HCT116 (cell line): ENCODE measurements around the gene SGK1. TPM values are rescaled to one million over a fixed set of nuclear protein-coding genes. Genes with fewer than 3 reads are reported as not detected.

ENCODE experiments used
- ATAC-seq: fragments of 200-7000 bp; cut with Tn5 transposase; 2 replicates; pipeline ENCODE4 v1.9.1; 2020; ENCODE audit warnings: mild to moderate bottlenecking, moderate library complexity
- BruUV-seq: library from RNA; stranded (reverse); fragments of 400-500 nt; replicated peaks from 2 replicates; lab custom pipeline; 2021; lab: Mats Ljungman, UMichigan
- CTCF ChIA-PET: fragments of 300-600 bp; sonication (Branson Sonifier 250); formaldehyde crosslinking; loops from one replicate; lab custom pipeline; 2021; ENCODE audit warnings: antibody characterized with exemption; lab: Charles Lee
- POLR2A ChIA-PET: fragments of 300-600, 350-600 bp; sonication (Branson Sonifier 250); formaldehyde crosslinking; loops from one replicate; lab custom pipeline; 2021; ENCODE audit warnings: antibody characterized with exemption; lab: Charles Lee
- RAD21 ChIA-PET, 2 experiments: fragments of 300-600 bp; sonication (Branson Sonifier 250); formaldehyde crosslinking; loops; one replicate each; lab custom pipeline; 2023; ENCODE audit warnings: low total read pairs in 2 of 2; ENCODE audit not compliant: uncharacterized antibody in 2 of 2, unreplicated experiment in 2 of 2, low non-redundant PET in 1 of 2; lab: Charles Lee
- DNase-seq: peaks from one replicate; pipeline ENCODE4 v3.0.0-alpha.2; 2010; ENCODE audit warnings: low read depth, low spot score
- H2AFZ ChIP-seq: fragments of 200-600 bp; shearing (Covaris generic), sonication (generic); 2 replicates; pipeline ENCODE4 v1.6.1; 2017; ENCODE audit warnings: low read depth, mixed run types, mixed read lengths, antibody characterized with exemption, low read length; ENCODE audit not compliant: poor library complexity, severe bottlenecking
- H3K27ac ChIP-seq: 2 replicates; pipeline ENCODE4 v1.5.1; 2012; ENCODE audit warnings: low read depth, low read length
- H3K27me3 ChIP-seq: fragments of 200-600 bp; sonication (generic); 2 replicates; pipeline ENCODE4 v1.6.1; 2016; ENCODE audit warnings: mixed run types, low read length, mixed read lengths; ENCODE audit not compliant: insufficient read depth
- H3K36me3 ChIP-seq, 2 experiments: fragments of 200-500 bp in 1 of 2; fragments of 200-600 bp in 1 of 2; sonication (Bioruptor generic) in 1 of 2; sonication (generic) in 1 of 2; 2 replicates each; pipeline versions ENCODE4 v1.5.1 to v1.6.1; 2014 to 2016; ENCODE audit warnings: low read length in 2 of 2, inconsistent platforms in 1 of 2, mixed read lengths in 1 of 2, mixed run types in 1 of 2; ENCODE audit not compliant: insufficient read depth in 2 of 2, control insufficient read depth in 1 of 2
- H3K4me1 ChIP-seq, 2 experiments: fragments of 200-600 bp in 1 of 2; sonication (generic) in 1 of 2; 2 replicates each; pipeline versions ENCODE4 v1.5.1 to v1.6.1; 2012 to 2017; ENCODE audit warnings: low read length in 2 of 2, inconsistent platforms in 1 of 2, mild to moderate bottlenecking in 1 of 2, mixed read lengths in 1 of 2, mixed run types in 1 of 2, moderate library complexity in 1 of 2; ENCODE audit not compliant: insufficient read depth in 2 of 2, control insufficient read depth in 1 of 2
- H3K4me2 ChIP-seq: fragments of 200-600 bp; sonication (generic); 2 replicates; pipeline ENCODE4 v1.6.1; 2017; ENCODE audit warnings: mixed run types, low read length, mixed read lengths
- H3K4me3 ChIP-seq, 2 experiments: fragments of 200-600 bp in 1 of 2; sonication (generic) in 1 of 2; replicated peaks in 1 of 2; 2 replicates each; pipeline ENCODE4 v1.5.1; 2011 to 2016; ENCODE audit warnings: low read length in 2 of 2, control low read depth in 1 of 2, low read depth in 1 of 2, mild to moderate bottlenecking in 1 of 2, mixed read lengths in 1 of 2, mixed run types in 1 of 2
- H3K79me2 ChIP-seq: fragments of 200-600 bp; sonication (generic); 2 replicates; pipeline ENCODE4 v1.6.1; 2017; ENCODE audit warnings: mild to moderate bottlenecking, mixed run types, low read length, moderate library complexity, mixed read lengths; ENCODE audit not compliant: insufficient read depth
- H3K9ac ChIP-seq: fragments of 200-600 bp; sonication (generic); 2 replicates; pipeline ENCODE4 v1.6.1; 2016; ENCODE audit warnings: low read length, mixed read lengths
- H3K9me2 ChIP-seq: fragments of 200-600 bp; sonication (generic), shearing (Covaris generic); 2 replicates; pipeline ENCODE4 v1.6.1; 2017; ENCODE audit warnings: mixed run types, mild to moderate bottlenecking, moderate library complexity; ENCODE audit not compliant: insufficient read depth
- H3K9me3 ChIP-seq, 2 experiments: fragments of 200-500 bp in 1 of 2; fragments of 200-600 bp in 1 of 2; sonication (Bioruptor generic) in 1 of 2; sonication (generic) in 1 of 2; 2 replicates each; pipeline ENCODE4 v1.6.1; 2014 to 2017; ENCODE audit warnings: low read length in 2 of 2, mixed read lengths in 2 of 2, inconsistent platforms in 1 of 2, low read depth in 1 of 2, mild to moderate bottlenecking in 1 of 2, mixed run types in 1 of 2, moderate library complexity in 1 of 2; ENCODE audit not compliant: control insufficient read depth in 1 of 2, insufficient read depth in 1 of 2
- H4K20me1 ChIP-seq: fragments of 200-600 bp; sonication (generic), shearing (Covaris generic); 2 replicates; pipeline ENCODE4 v1.6.1; 2017; ENCODE audit warnings: mixed run types, mild to moderate bottlenecking, moderate library complexity; ENCODE audit not compliant: insufficient read depth
- CEBPB ChIP-seq: IDR thresholded peaks from 2 replicates; pipeline ENCODE4 v1.6.1; 2012; ENCODE audit warnings: low read depth
- CTCF ChIP-seq, 3 experiments: fragments of 200-600 bp in 1 of 3; sonication (generic) in 1 of 3; IDR thresholded peaks in 2 of 3; conservative IDR thresholded peaks in 1 of 3; 2 replicates each; pipeline ENCODE4 v1.5.1; 2012 to 2017; ENCODE audit warnings: low read depth in 2 of 3, low read length in 2 of 3, antibody characterized with exemption in 1 of 3, borderline replicate concordance in 1 of 3, control low read depth in 1 of 3, mild to moderate bottlenecking in 1 of 3, mixed read lengths in 1 of 3, mixed run types in 1 of 3, moderate library complexity in 1 of 3; ENCODE audit not compliant: insufficient read depth in 1 of 3
- EGR1 ChIP-seq: IDR thresholded peaks from 2 replicates; pipeline ENCODE4 v1.6.1; 2012; ENCODE audit warnings: low read depth
- ELF1 ChIP-seq: IDR thresholded peaks from 2 replicates; pipeline ENCODE4 v1.6.1; 2012; ENCODE audit warnings: low read depth, borderline replicate concordance
- EZH2 ChIP-seq: fragments of 200-600 bp; sonication (generic); IDR thresholded peaks from 2 replicates; pipeline ENCODE4 v1.6.1; 2017; ENCODE audit warnings: antibody characterized with exemption, mixed run types
- FOSL1 ChIP-seq: IDR thresholded peaks from 2 replicates; pipeline ENCODE4 v1.6.1; 2012; ENCODE audit warnings: low read depth
- JUND ChIP-seq: IDR thresholded peaks from 2 replicates; pipeline ENCODE4 v1.6.1; 2012
- MAX ChIP-seq: IDR thresholded peaks from 2 replicates; pipeline ENCODE4 v1.6.1; 2012
- POLR2A ChIP-seq: IDR thresholded peaks from 2 replicates; pipeline ENCODE4 v1.7.0; 2011; ENCODE audit warnings: borderline replicate concordance; ENCODE audit not compliant: insufficient read depth, insufficient read length; ENCODE audit errors: extremely low read depth
- POLR2AphosphoS5 ChIP-seq: IDR thresholded peaks from 2 replicates; pipeline ENCODE4 v1.6.1; 2011; ENCODE audit warnings: mild to moderate bottlenecking, low read depth, low read length, moderate library complexity
- RAD21 ChIP-seq: IDR thresholded peaks from 2 replicates; pipeline ENCODE4 v1.6.1; 2012; ENCODE audit warnings: low read depth, mild to moderate bottlenecking
- SIN3A ChIP-seq: IDR thresholded peaks from 2 replicates; pipeline ENCODE4 v1.6.1; 2012; ENCODE audit warnings: low read depth
- ZFX ChIP-seq: fragments of 450-650 bp; IDR thresholded peaks from 2 replicates; pipeline ENCODE4 v1.6.1; 2017
- ZNF274 ChIP-seq: fragments of 200-500 bp; sonication (Bioruptor generic); IDR thresholded peaks from 2 replicates; pipeline ENCODE4 v1.6.1; 2014; ENCODE audit warnings: mild to moderate bottlenecking, low read depth, low read length, inconsistent platforms
- intact Hi-C: fragments of 100-400 bp; cut with micrococcal nuclease; formaldehyde crosslinking; loops from 2 replicates; pipeline ENCODE4 v1.10.0; 2022
- total RNA-seq: library from RNA; stranded (reverse); gene quantifications from one replicate; pipeline ENCODE4 v1.2.1, GENCODE V29; 2021; ENCODE audit not compliant: unreplicated experiment

Gene SGK1
- total RNA-seq, 1 experiment from 2014 or later = 4.5 TPM

- no TSS peak for BruUV-seq
- Histone ChIP-seq H3K27me3 (no peaks in the 10 kb centered on the region), H4K20me1 (no peaks in the 10 kb centered on the region), H3K9ac (no peak overlapping the region), H2AFZ (no peak overlapping the region), H3K36me3 (no peaks in the 10 kb centered on the region), H3K4me2 (no peak overlapping the region), H3K9me3 (no peaks in the 10 kb centered on the region), H3K27ac (no peak overlapping the region), H3K4me1 (no peaks in the 10 kb centered on the region), H3K4me3 (no peak overlapping the region), H3K9me2 (no peaks in the 10 kb centered on the region), H3K79me2 (no peaks in the 10 kb centered on the region)
- no peak for ATAC-seq
- intact Hi-C loops = no loop called here
- ChIA-PET CTCF (interaction anchor here (1.0 kb wide), 1 partner anchor 780 kb away, joined by 4 read pairs; no protein-coding TSS in a partner anchor), RAD21 (no interaction called here), POLR2A (no interaction called here)
- TF ChIP-seq CTCF (IDR thresholded peaks at IDR 0.05 in 2 of 3, conservative IDR thresholded peaks at IDR 0.05 in 1 of 3; ENCODE audit: borderline replicate concordance in 1 of 3, insufficient read depth in 1 of 3, low read depth in 2 of 3, low read length in 2 of 3) (no peak), FOSL1 (no peak), ZNF274 (no peak), SIN3A (no peak), RAD21 (no peak), POLR2A (no peak), EGR1 (no peak), ZFX (no peak), JUND (no peak), POLR2AphosphoS5 (no peak), EZH2 (no peak), ELF1 (no peak), MAX (no peak), CEBPB (no peak)
- no peak for DNase-seq
Observed at GRCh38 chr6:134161041-134161440, 156.9 kb downstream of the SGK1 start.
